Esophagus (tissue), 2 donors: ENCODE results near the gene DDX31. TPM values are rescaled to one million over a fixed set of nuclear protein-coding genes. Genes with fewer than 3 reads are reported as not detected.

Experiments used
- H3K27ac ChIP-seq, 2 donors: one replicate each; pipeline ENCODE4 v1.5.1; 2013; ENCODE audit warnings: low read depth in 2 of 2, mild to moderate bottlenecking in 2 of 2, inconsistent platforms in 1 of 2, low read length in 1 of 2, moderate library complexity in 1 of 2
- H3K27me3 ChIP-seq, 2 donors: one replicate each; pipeline ENCODE4 v1.6.1; 2013; ENCODE audit warnings: low read length in 2 of 2, control low read depth in 1 of 2, mild to moderate bottlenecking in 1 of 2; ENCODE audit not compliant: insufficient read depth in 2 of 2, control insufficient read depth in 1 of 2
- H3K36me3 ChIP-seq, 2 donors: one replicate each; pipeline ENCODE4 v1.6.1; 2013; ENCODE audit warnings: low read length in 1 of 2; ENCODE audit not compliant: control insufficient read depth in 2 of 2, insufficient read depth in 2 of 2
- H3K4me1 ChIP-seq, 2 donors: one replicate each; pipeline ENCODE4 v1.6.1; 2013; ENCODE audit warnings: low read length in 1 of 2; ENCODE audit not compliant: control insufficient read depth in 2 of 2, insufficient read depth in 2 of 2
- H3K4me3 ChIP-seq, 2 donors: one replicate each; pipeline ENCODE4 v1.5.1; 2013; ENCODE audit warnings: low read length in 2 of 2, mild to moderate bottlenecking in 2 of 2, low read depth in 1 of 2, moderate library complexity in 1 of 2
- H3K9me3 ChIP-seq, 2 donors: one replicate each; pipeline ENCODE4 v1.6.1; 2013; ENCODE audit warnings: mild to moderate bottlenecking in 2 of 2, low read depth in 1 of 2, low read length in 1 of 2, moderate library complexity in 1 of 2; ENCODE audit not compliant: control insufficient read depth in 2 of 2, insufficient read depth in 1 of 2
- WGBS, 2 donors: extraction: QIAGEN DNeasy Blood & Tissue Kit; methylation state at CpG; one replicate each; pipeline ENCODE4 v1.1.7; 2013; 5-methylcytosine and 5-hydroxymethylcytosine counted together
- polyA plus RNA-seq, 2 donors: library from polyadenylated mRNA; stranded (reverse); fragments of 200-250 nt; gene quantifications; one replicate each; pipeline ENCODE4 v1.2.3, GENCODE V29; 2013
- donor health status: healthy with polysubstance abuse.
- donor health status: Bipolar disorder and iron deficiency.

Gene DDX31
- polyA plus RNA-seq, 2 donors = 6.6 to 8.0 TPM

DNA sequence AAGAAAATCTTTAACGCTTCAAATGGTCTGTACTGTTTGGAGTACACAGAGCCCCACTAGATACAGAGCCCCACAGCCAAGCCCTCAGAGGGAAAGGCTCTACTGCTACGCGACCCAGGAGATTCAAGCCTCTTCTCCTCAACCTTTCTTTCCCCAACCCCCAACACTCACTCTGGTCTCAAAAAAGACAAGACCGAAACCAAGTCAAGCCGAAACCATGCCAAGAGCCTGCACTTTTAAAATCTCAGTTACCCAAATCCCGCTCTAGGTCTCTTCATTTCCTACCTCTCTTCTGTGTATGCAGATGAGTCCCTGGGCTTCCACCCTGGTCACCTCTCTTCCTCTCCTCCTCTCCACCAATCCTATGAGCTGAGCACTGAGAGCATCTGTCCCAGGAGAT, 55.5 kb downstream of the DDX31 start:
- H3K36me3 ChIP-seq = peaks cover 13 to 26% of the 10 kb centered on the region in 2 donors
- H3K4me1 ChIP-seq = no peaks in the 10 kb centered on the region
- no peak overlapping the region for H3K4me3 ChIP-seq
- no peaks in the 10 kb centered on the region for H3K27me3 ChIP-seq
- no peaks in the 10 kb centered on the region for H3K9me3 ChIP-seq
- no peak overlapping the region for H3K27ac ChIP-seq
- WGBS, 2 donors = 79 to 82% methylated on average over 6 of the region's 6 CpGs

DNA sequence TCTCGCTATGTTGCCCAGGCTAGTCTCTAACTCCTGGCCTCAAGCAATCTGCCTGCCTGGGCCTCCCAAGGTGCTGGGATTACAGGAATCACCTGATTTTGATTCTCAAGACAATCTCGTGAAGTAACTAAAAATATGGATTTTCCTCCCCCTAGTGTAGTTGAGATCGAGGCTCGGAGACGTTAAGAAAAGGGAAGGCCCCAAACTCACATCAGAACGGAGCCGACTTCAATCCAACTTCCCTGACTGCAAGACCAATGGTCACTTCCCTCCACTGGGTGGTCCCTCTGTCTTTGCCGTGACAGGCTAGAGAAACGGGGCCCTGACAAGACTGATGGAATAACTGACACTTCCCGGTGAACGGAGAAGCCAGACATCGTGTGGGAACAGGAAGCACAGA, 59.1 kb downstream of the DDX31 start:
- no peaks in the 10 kb centered on the region for H3K9me3 ChIP-seq
- no peaks in the 10 kb centered on the region for H3K27me3 ChIP-seq
- H3K27ac ChIP-seq = no peak overlapping the region
- 89 to 93% methylated on average over 12 of the region's 12 CpGs for WGBS, 2 donors
- H3K4me1 ChIP-seq = no peaks in the 10 kb centered on the region
- H3K4me3 ChIP-seq = no peak overlapping the region
- H3K36me3 ChIP-seq = peaks cover 20 to 27% of the 10 kb centered on the region in 2 donors

DNA sequence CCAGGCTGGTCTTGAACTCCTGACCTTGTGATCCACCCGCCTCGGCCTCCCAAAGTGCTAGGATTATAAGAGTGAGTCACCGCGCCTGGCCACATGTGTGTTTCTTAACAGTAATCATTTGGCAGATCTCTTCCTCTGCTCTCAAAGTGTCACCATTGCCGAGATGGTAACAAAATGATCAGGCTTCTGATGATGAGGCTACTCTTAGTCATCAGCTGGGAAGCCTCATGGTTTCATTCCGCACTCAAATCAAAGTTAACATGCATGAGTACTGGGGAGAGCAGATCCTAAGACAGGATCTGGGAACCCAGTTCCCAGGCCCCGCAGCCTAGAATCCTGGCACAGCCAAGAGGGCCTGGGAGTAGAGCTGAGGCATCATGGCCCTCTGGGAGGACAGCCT, 60.0 kb downstream of the DDX31 start:
- Histone ChIP-seq H3K27ac (no peak overlapping the region), H3K9me3 (no peaks in the 10 kb centered on the region), H3K36me3 (peaks cover 20 to 27% of the 10 kb centered on the region in 2 donors), H3K27me3 (no peaks in the 10 kb centered on the region), H3K4me3 (no peak overlapping the region), H3K4me1 (no peaks in the 10 kb centered on the region)
- WGBS, 2 donors = 80 to 86% methylated on average over 7 of the region's 7 CpGs

DNA sequence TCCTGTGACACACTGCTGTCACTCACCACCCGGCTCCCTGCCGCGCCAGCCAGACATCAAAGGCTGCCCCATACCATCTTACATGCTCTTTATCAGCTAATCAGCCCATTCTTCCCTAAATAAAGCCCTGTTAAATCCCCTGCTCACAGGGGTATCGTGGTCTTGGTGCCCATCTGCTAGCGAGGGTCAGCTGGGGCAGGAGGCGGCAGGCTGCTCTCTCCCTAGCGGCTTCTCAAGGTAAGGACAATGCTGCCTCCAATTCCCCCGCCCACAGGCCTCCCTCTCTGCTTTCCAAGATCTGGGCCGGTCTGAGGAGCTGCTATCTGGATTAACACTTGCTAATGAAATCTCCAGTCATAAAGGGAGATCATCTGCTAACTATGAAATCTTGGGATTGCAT, 60.6 kb downstream of the DDX31 start:
- Histone ChIP-seq H3K27ac (no peak overlapping the region), H3K4me3 (no peak overlapping the region), H3K36me3 (peaks cover 20 to 34% of the 10 kb centered on the region in 2 donors), H3K9me3 (no peaks in the 10 kb centered on the region), H3K4me1 (no peaks in the 10 kb centered on the region), H3K27me3 (no peaks in the 10 kb centered on the region)
- 87 to 93% methylated on average over 9 of the region's 9 CpGs for WGBS, 2 donors

DNA sequence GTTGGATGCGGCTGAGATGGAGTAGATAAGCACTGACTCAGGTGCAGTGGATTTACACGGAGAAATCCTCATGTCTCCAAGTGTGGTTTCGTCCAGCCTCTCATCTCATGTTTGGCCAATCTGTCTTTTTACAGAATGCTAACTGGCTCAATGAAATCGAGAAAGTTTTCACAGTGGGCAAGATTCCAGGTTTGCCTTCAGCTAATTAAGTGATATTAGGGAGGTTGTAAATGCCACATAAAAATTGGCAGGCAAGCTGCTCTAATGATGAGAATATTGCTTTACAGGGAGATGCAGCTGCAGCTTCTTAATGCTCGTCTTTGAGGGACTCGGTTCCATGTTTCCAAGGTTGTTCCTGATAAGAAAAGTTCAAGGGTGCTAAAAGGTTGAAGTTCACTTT, 63.7 kb downstream of the DDX31 start:
- H3K27me3 ChIP-seq = no peaks in the 10 kb centered on the region
- no peaks in the 10 kb centered on the region for H3K9me3 ChIP-seq
- no peak overlapping the region for H3K4me3 ChIP-seq
- no peak overlapping the region for H3K27ac ChIP-seq
- 79 to 86% methylated on average over 6 of the region's 6 CpGs for WGBS, 2 donors
- peaks cover 18 to 37% of the 10 kb centered on the region in 2 donors for H3K36me3 ChIP-seq
- H3K4me1 ChIP-seq = no peaks in the 10 kb centered on the region

DNA sequence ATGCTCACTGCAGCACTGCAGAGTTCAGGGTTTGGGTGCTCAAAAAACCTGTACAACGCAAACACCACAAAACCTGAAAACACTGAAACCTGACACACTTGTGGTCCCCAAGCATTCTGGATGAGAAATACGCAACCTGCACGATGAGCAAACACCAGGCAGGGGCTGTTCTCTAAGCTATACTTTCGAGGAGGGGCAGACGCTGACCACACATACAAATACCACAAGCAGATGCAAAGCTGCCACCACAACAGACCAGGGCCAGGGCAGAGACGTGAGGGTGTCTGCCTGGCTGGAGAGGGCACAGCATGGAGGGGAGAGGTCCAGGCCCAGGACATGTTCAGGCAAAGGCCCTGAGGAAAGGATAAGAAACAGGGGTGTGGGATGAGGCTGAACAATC, 64.4 kb downstream of the DDX31 start:
- no peak overlapping the region for H3K4me3 ChIP-seq
- H3K9me3 ChIP-seq = no peaks in the 10 kb centered on the region
- no peak overlapping the region for H3K27ac ChIP-seq
- no peaks in the 10 kb centered on the region for H3K4me1 ChIP-seq
- H3K27me3 ChIP-seq = no peaks in the 10 kb centered on the region
- H3K36me3 ChIP-seq = peaks cover 15 to 40% of the 10 kb centered on the region in 2 donors
- WGBS, 2 donors = 92 to 94% methylated on average over 6 of the region's 6 CpGs

DNA sequence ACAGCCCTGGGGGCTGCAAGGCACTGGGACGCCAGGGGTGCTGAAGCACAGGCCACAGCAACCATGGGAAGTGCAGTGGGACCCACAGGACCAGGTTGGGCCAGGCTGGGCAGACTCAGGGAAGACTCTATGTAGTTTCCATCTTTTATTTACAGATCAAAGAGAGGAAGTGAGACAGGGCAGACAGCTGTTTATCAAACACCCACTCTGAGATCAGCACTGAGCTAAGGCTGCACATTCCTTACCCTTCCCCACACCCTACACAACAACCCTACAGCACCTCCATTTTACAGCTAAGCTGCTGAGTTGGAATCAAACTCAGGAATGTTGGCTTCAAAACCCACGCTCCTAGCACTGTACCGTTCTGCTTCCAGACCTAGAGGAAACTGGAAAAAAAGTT, 67.6 kb downstream of the DDX31 start:
- Histone ChIP-seq H3K4me3 (no peak overlapping the region), H3K9me3 (no peaks in the 10 kb centered on the region), H3K27me3 (no peaks in the 10 kb centered on the region), H3K4me1 (no peaks in the 10 kb centered on the region), H3K36me3 (peaks cover 11 to 51% of the 10 kb centered on the region in 2 donors), H3K27ac (no peak overlapping the region)
- 78 to 81% methylated on average over 3 of the region's 3 CpGs for WGBS, 2 donors

DNA sequence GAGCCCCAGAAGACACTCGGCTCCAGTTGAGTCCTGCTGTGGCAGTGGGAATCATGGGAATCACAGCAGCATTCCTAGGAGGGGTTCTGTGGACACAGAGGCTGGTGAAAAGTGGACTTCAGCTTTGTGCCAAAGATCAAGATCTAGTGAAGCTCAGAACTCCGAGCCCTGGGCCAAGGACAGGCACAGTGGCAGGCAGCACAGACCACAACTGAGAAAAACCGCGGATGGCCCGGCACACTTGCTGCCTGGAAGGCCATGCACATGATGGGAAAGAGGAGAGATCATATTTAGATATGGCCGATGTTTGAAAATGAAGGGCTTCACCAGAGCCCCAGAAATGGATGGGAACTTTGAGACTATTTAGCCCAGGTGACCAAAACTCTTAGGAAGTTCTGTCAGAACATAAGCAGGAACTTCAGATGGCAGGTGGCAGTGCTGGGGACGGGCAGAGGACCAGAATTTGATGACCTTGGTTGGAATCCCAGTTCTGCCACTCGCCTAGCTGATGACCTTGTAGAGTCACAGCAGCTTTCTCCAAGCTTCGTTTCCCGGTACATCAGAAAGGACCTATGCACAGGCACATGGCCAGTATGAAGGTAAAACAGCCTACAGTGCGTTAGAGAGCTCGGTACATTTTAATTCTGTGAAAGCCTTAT, 69.3 kb downstream of the DDX31 start:
- H3K4me1 ChIP-seq = no peaks in the 10 kb centered on the region
- no peak overlapping the region for H3K27ac ChIP-seq
- H3K4me3 ChIP-seq = no peak overlapping the region
- WGBS, 2 donors = 89 to 90% methylated on average over 12 of the region's 12 CpGs
- no peaks in the 10 kb centered on the region for H3K27me3 ChIP-seq
- no peaks in the 10 kb centered on the region for H3K9me3 ChIP-seq
- peaks cover 5 to 46% of the 10 kb centered on the region in 2 donors for H3K36me3 ChIP-seq

DNA sequence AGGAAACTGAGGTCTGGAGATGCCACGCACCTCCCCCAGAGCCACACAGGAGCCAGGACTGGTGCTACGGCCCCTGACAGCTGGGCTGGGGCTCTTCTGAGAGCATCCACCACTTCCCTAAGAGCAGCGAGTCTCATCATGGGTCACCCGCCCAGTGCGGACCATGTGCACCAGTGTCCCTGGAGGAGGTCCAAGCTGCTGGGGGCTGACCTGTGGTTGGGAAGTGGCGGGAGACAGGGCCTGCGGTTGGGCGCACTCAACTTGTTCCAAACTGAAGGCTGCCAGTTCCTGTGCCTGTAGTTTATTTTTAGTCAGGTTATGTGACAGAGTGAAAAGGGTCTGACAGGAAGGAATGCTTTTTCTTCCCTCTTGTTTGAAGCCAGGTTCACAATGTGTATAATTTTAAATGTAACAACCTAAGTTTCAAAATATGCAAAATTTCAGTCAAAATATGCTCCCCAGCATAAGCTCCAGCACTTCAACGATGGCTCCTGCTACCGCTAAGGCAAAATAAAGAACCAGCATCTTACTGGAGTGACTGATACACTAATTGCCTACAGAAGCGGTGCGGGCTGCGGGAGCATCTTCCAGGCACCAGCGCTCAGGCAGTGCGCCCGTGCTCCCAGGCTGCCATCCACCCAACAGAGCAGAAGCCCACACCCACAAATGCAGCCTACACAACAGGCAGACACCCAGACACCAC, 72.6 kb downstream of the DDX31 start:
- Histone ChIP-seq H3K36me3 (peaks cover 8 to 44% of the 10 kb centered on the region in 2 donors), H3K9me3 (no peaks in the 10 kb centered on the region), H3K4me1 (no peaks in the 10 kb centered on the region), H3K27me3 (no peaks in the 10 kb centered on the region), H3K27ac (no peak overlapping the region), H3K4me3 (no peak overlapping the region)
- WGBS, 2 donors = 88 to 92% methylated on average over 16 of the region's 16 CpGs

DNA sequence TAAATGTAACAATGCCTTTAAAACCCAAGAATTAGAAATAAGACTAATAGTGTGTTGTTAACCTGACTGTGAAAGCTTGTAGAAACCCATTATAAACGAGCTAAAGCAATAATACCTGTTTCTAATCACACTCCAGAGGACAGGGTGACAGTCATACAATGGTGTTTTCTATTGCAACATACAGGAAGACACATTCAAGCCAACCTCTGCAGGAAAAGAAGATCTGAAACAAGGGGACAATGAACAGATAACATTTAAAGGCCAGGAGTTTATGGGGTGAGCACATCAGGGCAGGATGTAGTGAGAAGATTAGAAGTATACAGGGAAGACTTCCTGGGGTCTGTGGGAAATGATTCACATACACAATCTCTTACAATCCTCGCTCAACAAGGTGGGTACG, 73.6 kb downstream of the DDX31 start:
- Histone ChIP-seq H3K27me3 (no peaks in the 10 kb centered on the region), H3K27ac (no peak overlapping the region), H3K36me3 (peaks cover 8 to 36% of the 10 kb centered on the region in 2 donors), H3K4me3 (no peak overlapping the region), H3K9me3 (no peaks in the 10 kb centered on the region), H3K4me1 (no peaks in the 10 kb centered on the region)
- 71 to 73% methylated on average over 3 of the region's 3 CpGs for WGBS, 2 donors
